Caco-2 (cell line): ENCODE data around the gene ABI3BP. TPM values are rescaled to one million over a fixed set of nuclear protein-coding genes. Genes with fewer than 3 reads are reported as not detected.
A peak's percentile ranks its signal among the peaks of the same experiment; 100 is the strongest.

Experiments
- Bru-seq: library from RNA; stranded (reverse); fragments of 400-500 nt; gene quantifications from one replicate; lab custom pipeline; 2021; lab: Mats Ljungman, UMichigan
- BruChase-seq, 2 experiments: library from RNA; stranded (reverse); fragments of 400-500 nt; gene quantifications; one replicate each; lab custom pipeline; 2021; lab: Mats Ljungman, UMichigan
- BruUV-seq: library from RNA; stranded (reverse); fragments of 400-500 nt; replicated peaks from 2 replicates; lab custom pipeline; 2021; lab: Mats Ljungman, UMichigan
- CTCF ChIA-PET: fragments of 300-600 bp; sonication (Branson Sonifier 250); formaldehyde crosslinking; loops from one replicate; lab custom pipeline; 2022; ENCODE audit warnings: antibody characterized with exemption; lab: Charles Lee
- POLR2A ChIA-PET: fragments of 300-600 bp; sonication (Branson Sonifier 250); formaldehyde crosslinking; loops from one replicate; lab custom pipeline; 2022; ENCODE audit warnings: antibody characterized with exemption; lab: Charles Lee
- DNase-seq, 2 experiments: peaks; one replicate each; pipeline versions ENCODE4 v3.0.0 to v3.0.0-alpha.2; 2020 to 2022
- H3K27me3 ChIP-seq: replicated peaks from 2 replicates; pipeline ENCODE4 v1.6.0; 2011; ENCODE audit warnings: low read length; ENCODE audit not compliant: control insufficient read depth, insufficient read depth
- H3K36me3 ChIP-seq: 2 replicates; pipeline ENCODE4 v1.5.1; 2011; ENCODE audit warnings: low read length; ENCODE audit not compliant: control insufficient read depth, insufficient read depth
- H3K4me1 ChIP-seq: fragments of 250-450 bp; sonication (Bioruptor Pico); 2 replicates; pipeline ENCODE4 v1.5.1; 2020; ENCODE audit warnings: mild to moderate bottlenecking
- H3K4me3 ChIP-seq: 2 replicates; pipeline ENCODE4 v1.5.1; 2011; ENCODE audit warnings: low read depth, mild to moderate bottlenecking, control low read depth, low read length
- H3K9me3 ChIP-seq: fragments of 250-450 bp; sonication (Bioruptor Pico); 2 replicates; pipeline ENCODE4 v1.5.1; 2020; ENCODE audit warnings: mild to moderate bottlenecking, moderate library complexity
- H3K27ac Mint-ChIP-seq: one replicate; pipeline ENCODE4 v1.8.0; 2022; ENCODE audit warnings: mixed read lengths; ENCODE audit not compliant: unreplicated experiment
- H3K27me3 Mint-ChIP-seq: one replicate; pipeline ENCODE4 v1.8.0; 2022; ENCODE audit warnings: mixed read lengths; ENCODE audit not compliant: insufficient read depth, unreplicated experiment
- H3K36me3 Mint-ChIP-seq: one replicate; pipeline ENCODE4 v1.8.0; 2022; ENCODE audit warnings: mild to moderate bottlenecking, mixed read lengths; ENCODE audit not compliant: insufficient read depth, unreplicated experiment
- H3K4me1 Mint-ChIP-seq: one replicate; pipeline ENCODE4 v1.8.0; 2022; ENCODE audit warnings: low read depth, mixed read lengths; ENCODE audit not compliant: unreplicated experiment
- H3K4me3 Mint-ChIP-seq: one replicate; pipeline ENCODE4 v1.8.0; 2022; ENCODE audit warnings: mild to moderate bottlenecking, moderate library complexity, mixed read lengths; ENCODE audit not compliant: unreplicated experiment
- H3K9me3 Mint-ChIP-seq: one replicate; pipeline ENCODE4 v1.8.0; 2022; ENCODE audit warnings: mixed read lengths; ENCODE audit not compliant: unreplicated experiment
- intact Hi-C: fragments of 100-400 bp; cut with micrococcal nuclease; formaldehyde crosslinking; loops from one replicate; pipeline ENCODE4 v1.10.0; 2022; ENCODE audit not compliant: unreplicated experiment
- long read RNA-seq: library from polyadenylated mRNA; stranded (forward); transcript quantifications from one replicate; pipeline ENCODE4 v2.0.0, GENCODE V29; 2022
- total RNA-seq: library from RNA; stranded (reverse); gene quantifications from 2 replicates; pipeline ENCODE4 v1.2.3, GENCODE V29; 2022
- TF ChIP-seq, protein P1 (sequence below), 2 experiments: fragments of 200-600 bp in 1 of 2; IDR thresholded peaks; 1 replicate in 1 of 2; 2 replicates in 1 of 2; pipeline versions ENCODE4 v1.5.1 to v1.8.0; 2011 to 2022; ENCODE audit warnings: antibody characterized with exemption in 1 of 2, control low read depth in 1 of 2, inconsistent platforms in 1 of 2, low read depth in 1 of 2, low read length in 1 of 2, mild to moderate bottlenecking in 1 of 2, moderate library complexity in 1 of 2; ENCODE audit not compliant: insufficient read depth in 1 of 2, severe bottlenecking in 1 of 2, unreplicated experiment in 1 of 2

The ABI3BP gene
- total RNA-seq (not detected in 2 replicates), Bru-seq, nascent RNA (percentile 3 among the genes with signal in this experiment), BruChase-seq, experiment 1, labeled RNA remaining after a 2-hour chase (percentile 6 among the genes with signal in this experiment), BruChase-seq, experiment 2, labeled RNA remaining after a 6-hour chase (percentile 1 among the genes with signal in this experiment)
- long read RNA-seq = 0 reads

GRCh38 chr3:100993309-100993708 is at the start of gene ABI3BP:
Gene ABI3BP (minus strand): TSS chr3:100993421. CDS start chr3:100993384, 37 bp downstream.
- no TSS peak for BruUV-seq

GRCh38 chr3:101039285-101039684 is 46.1 kb upstream of the ABI3BP start:
- BruUV-seq = no TSS peak
- H3K4me1 Mint-ChIP-seq = peaks cover 18% of the 10 kb centered on the region
- ChIA-PET CTCF (no interaction called here), POLR2A (no interaction called here)
- H3K4me1 ChIP-seq = peaks cover 25% of the 10 kb centered on the region
- peaks cover 11% of the 10 kb centered on the region; the same call in 1 of the 2 replicates for H3K9me3 ChIP-seq
- H3K4me3 ChIP-seq = no peak overlapping the region
- DNase-seq = no peak
- no peaks in the 10 kb centered on the region for H3K36me3 ChIP-seq
- H3K27me3 Mint-ChIP-seq = no peaks in the 10 kb centered on the region
- intact Hi-C loops = no loop called here
- H3K27me3 ChIP-seq = no peaks in the 10 kb centered on the region
- H3K36me3 Mint-ChIP-seq = peaks cover 9% of the 10 kb centered on the region
- TF ChIP-seq, protein P1, sequence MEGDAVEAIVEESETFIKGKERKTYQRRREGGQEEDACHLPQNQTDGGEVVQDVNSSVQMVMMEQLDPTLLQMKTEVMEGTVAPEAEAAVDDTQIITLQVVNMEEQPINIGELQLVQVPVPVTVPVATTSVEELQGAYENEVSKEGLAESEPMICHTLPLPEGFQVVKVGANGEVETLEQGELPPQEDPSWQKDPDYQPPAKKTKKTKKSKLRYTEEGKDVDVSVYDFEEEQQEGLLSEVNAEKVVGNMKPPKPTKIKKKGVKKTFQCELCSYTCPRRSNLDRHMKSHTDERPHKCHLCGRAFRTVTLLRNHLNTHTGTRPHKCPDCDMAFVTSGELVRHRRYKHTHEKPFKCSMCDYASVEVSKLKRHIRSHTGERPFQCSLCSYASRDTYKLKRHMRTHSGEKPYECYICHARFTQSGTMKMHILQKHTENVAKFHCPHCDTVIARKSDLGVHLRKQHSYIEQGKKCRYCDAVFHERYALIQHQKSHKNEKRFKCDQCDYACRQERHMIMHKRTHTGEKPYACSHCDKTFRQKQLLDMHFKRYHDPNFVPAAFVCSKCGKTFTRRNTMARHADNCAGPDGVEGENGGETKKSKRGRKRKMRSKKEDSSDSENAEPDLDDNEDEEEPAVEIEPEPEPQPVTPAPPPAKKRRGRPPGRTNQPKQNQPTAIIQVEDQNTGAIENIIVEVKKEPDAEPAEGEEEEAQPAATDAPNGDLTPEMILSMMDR (IDR thresholded peaks at IDR 0.05; ENCODE audit: insufficient read depth in 1 of 2, low read depth in 1 of 2, low read length in 1 of 2, severe bottlenecking in 1 of 2, unreplicated experiment in 1 of 2) = no peak
- peaks cover 25% of the 10 kb centered on the region for H3K9me3 Mint-ChIP-seq
- H3K4me3 Mint-ChIP-seq = no peak overlapping the region
- no peak overlapping the region for H3K27ac Mint-ChIP-seq

More at GRCh38 chr3:100993309-100993708, at the start of gene ABI3BP:
- ChIA-PET CTCF (interaction anchor here (0.7 kb wide), 1 partner anchor 159 kb away, joined by 6 read pairs; no protein-coding TSS in a partner anchor), POLR2A (no interaction called here)
- no peak for DNase-seq
- peaks cover 3% of the 10 kb centered on the region for H3K27me3 Mint-ChIP-seq
- Histone ChIP-seq H3K4me1 (no peaks in the 10 kb centered on the region), H3K27me3 (no peaks in the 10 kb centered on the region), H3K36me3 (no peaks in the 10 kb centered on the region), H3K9me3 (no peaks in the 10 kb centered on the region), H3K4me3 (no peak within 1 kb of the TSS)
- intact Hi-C loops = no loop called here
- no peak within 1 kb of the TSS for H3K27ac Mint-ChIP-seq
- H3K9me3 Mint-ChIP-seq = no peaks in the 10 kb centered on the region
- no peak within 1 kb of the TSS for H3K4me3 Mint-ChIP-seq
- no peaks in the 10 kb centered on the region for H3K4me1 Mint-ChIP-seq
- TF ChIP-seq, protein P1 (IDR thresholded peaks at IDR 0.05; ENCODE audit: insufficient read depth in 1 of 2, low read depth in 1 of 2, low read length in 1 of 2, severe bottlenecking in 1 of 2, unreplicated experiment in 1 of 2) = no peak
- no peaks in the 10 kb centered on the region for H3K36me3 Mint-ChIP-seq

GRCh38 chr3:101038880-101039279 is 45.7 kb upstream of the ABI3BP start:
- H3K27me3 Mint-ChIP-seq = no peaks in the 10 kb centered on the region
- Histone ChIP-seq H3K27me3 (no peaks in the 10 kb centered on the region), H3K4me1 (peaks cover 25% of the 10 kb centered on the region), H3K9me3 (peaks cover 11% of the 10 kb centered on the region; the same call in 1 of the 2 replicates), H3K36me3 (no peaks in the 10 kb centered on the region), H3K4me3 (no peak overlapping the region)
- H3K27ac Mint-ChIP-seq = no peak overlapping the region
- TF ChIP-seq, protein P1 (IDR thresholded peaks at IDR 0.05; ENCODE audit: insufficient read depth in 1 of 2, low read depth in 1 of 2, low read length in 1 of 2, severe bottlenecking in 1 of 2, unreplicated experiment in 1 of 2) = no peak
- ChIA-PET CTCF (no interaction called here), POLR2A (no interaction called here)
- peaks cover 18% of the 10 kb centered on the region for H3K4me1 Mint-ChIP-seq
- H3K36me3 Mint-ChIP-seq = peaks cover 9% of the 10 kb centered on the region
- no peak overlapping the region for H3K4me3 Mint-ChIP-seq
- BruUV-seq = no TSS peak
- DNase-seq = no peak
- intact Hi-C loops = no loop called here
- peaks cover 23% of the 10 kb centered on the region for H3K9me3 Mint-ChIP-seq
